Measurements from ENCODE around the gene HMCN2.
"Not testable (repeated sequence)": the region's sequence is repeated elsewhere in the genome, so short reads cannot be mapped to it uniquely, and the experiment has no call there.

Gene HMCN2

DNA sequence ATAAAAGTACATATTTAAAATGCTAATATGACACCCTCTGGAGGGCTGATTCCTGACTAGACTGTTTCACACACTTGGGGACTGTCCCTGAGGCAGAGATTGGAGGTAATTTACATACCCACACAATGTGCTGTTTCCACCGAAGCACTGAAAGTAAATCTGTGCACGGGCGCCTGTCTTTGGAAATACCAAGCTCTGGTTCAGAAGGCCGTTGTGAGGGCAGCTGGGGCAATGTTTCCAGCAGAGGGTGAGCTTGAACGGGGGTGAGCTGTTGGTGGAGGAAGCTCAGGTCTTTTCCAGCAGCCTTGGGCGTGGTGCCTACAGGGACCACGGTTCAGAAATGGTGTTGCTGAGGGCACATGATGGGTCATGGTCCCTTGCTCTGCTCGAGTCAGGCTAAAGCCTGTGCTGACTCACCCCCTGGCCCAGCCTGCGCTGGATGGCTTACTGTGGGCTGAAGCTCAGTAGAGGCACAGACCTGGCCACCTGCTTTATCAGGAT is 25.8 kb upstream of the HMCN2 start:
- peak; percentile 65 for DNase-seq

GRCh38 chr9:130240410-130241197 is 25.0 kb upstream of the HMCN2 start:
- peak; percentile 38 for DNase-seq

- DNase-seq: no peak
Measured at GRCh38 chr9:130241198-130241535, 24.4 kb upstream of the HMCN2 start.

GRCh38 chr9:130242270-130243014 is 23.1 kb upstream of the HMCN2 start:
- DNase-seq: no peak

GRCh38 chr9:130243015-130243881 is 22.3 kb upstream of the HMCN2 start:
- peak; percentile 77 for DNase-seq

- DNase-seq: no peak
Measured at GRCh38 chr9:130243882-130244170, 21.7 kb upstream of the HMCN2 start.

- no peak for DNase-seq
Measured at GRCh38 chr9:130244548-130245165, 20.9 kb upstream of the HMCN2 start.

- no peak for DNase-seq
Measured at GRCh38 chr9:130245474-130245873, 20.1 kb upstream of the HMCN2 start.

DNA sequence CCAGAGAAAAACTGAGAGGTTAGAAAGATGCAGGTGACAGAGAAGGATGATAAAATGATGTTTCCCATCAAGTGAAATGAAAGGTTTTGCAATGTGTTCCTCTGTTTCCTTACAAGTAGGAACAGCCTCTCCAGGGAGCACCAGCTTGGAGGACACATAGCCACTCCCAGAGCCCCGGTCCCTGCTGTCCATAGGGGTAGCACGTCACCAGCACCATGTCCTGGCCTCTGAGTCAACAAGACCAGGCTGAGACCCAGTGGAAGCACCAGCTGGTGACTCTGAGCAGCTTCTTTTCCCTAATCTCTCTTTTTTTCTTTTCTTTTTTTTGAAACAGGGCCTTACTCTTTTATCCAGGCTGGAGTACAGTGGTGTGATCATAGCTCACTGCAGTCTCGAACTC is 19.4 kb upstream of the HMCN2 start:
- DNase-seq: no peak

GRCh38 chr9:130254747-130255630 is 10.6 kb upstream of the HMCN2 start:
- no peak for DNase-seq

DNA sequence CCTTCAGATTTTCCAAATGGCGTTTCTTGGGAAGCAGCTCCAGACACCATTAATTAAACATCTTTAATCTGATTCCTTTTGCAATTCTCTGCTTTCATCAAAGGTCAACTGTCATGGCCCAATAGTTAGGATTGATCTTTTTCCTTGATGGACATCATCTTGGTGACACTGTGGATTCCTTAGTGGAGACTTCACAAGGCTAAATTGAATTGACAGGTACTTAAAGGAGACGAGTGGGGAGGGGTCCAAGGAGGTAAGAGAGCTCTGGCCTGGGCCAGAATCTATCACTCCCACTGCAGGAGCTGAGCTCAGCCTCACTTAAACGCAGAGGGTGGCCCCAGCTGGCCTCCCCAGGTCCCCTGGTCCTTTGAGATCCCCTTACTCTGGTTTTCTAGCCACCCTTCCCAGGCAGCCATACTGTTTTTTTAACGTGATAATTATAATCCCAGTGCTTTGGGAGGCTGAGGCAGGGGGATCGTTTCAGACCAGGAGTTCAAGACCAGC is 9.9 kb upstream of the HMCN2 start:
- no peak for DNase-seq

GRCh38 chr9:130256644-130257043 is 8.9 kb upstream of the HMCN2 start:
- DNase-seq: no peak

DNA sequence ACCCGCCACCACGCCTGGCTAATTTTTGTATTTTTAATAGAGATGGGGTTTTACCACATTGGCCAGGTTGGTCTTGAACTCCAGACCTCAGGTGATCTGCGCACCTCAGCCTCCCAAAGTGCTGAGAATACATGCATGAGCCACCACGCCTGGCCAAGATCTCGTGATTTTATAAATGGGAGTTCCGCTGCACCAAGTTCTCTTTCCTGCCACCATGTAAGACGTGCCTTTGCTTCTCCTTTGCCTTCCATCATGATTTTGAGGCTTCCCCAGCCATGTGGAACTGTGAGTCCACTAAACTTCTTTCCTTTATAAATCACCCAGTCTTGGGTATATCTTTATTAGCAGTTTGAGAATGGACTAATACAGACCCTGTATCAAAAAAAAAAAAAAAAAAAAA is 7.4 kb upstream of the HMCN2 start:
- DNase-seq: not testable (repeated sequence)

- DNase-seq: no peak
Measured at GRCh38 chr9:130259044-130259443, 6.5 kb upstream of the HMCN2 start.

- DNase-seq: no peak
Measured at GRCh38 chr9:130260816-130261765, 4.5 kb upstream of the HMCN2 start.

- DNase-seq: no peak
Measured at GRCh38 chr9:130262061-130262745, 3.4 kb upstream of the HMCN2 start.

DNA sequence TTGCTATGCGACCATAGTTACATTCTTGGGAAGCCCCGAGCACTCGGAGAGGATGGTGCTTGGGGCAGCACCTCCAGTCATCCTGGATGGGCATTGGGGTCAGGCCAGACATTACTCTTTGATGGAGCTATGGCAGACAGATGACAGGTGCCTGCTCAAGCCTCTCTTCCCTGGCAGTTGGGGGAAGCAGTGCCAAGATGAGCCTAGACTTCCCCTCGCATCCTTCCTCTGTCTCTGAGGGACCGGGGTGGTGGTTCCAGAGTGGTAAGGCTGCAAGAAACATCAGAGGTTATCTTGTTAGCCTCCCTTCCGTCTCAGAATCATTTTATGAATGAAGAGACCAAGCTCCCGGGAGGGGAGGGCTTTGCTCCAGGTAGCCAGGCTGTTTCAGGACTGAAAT is 2.8 kb upstream of the HMCN2 start:
- DNase-seq: no peak

- no peak for DNase-seq
Measured at GRCh38 chr9:130263601-130264413, 1.8 kb upstream of the HMCN2 start.
